LNCAP (cell line): ENCODE measurements around the gene PPP4R2.

ENCODE experiments used
- TF ChIP-seq, protein P1 (sequence below): fragments of 450-650 bp; IDR thresholded peaks from 2 replicates; pipeline ENCODE4 v1.5.1; 2017; ENCODE audit warnings: mild to moderate bottlenecking

The PPP4R2 gene

DNA sequence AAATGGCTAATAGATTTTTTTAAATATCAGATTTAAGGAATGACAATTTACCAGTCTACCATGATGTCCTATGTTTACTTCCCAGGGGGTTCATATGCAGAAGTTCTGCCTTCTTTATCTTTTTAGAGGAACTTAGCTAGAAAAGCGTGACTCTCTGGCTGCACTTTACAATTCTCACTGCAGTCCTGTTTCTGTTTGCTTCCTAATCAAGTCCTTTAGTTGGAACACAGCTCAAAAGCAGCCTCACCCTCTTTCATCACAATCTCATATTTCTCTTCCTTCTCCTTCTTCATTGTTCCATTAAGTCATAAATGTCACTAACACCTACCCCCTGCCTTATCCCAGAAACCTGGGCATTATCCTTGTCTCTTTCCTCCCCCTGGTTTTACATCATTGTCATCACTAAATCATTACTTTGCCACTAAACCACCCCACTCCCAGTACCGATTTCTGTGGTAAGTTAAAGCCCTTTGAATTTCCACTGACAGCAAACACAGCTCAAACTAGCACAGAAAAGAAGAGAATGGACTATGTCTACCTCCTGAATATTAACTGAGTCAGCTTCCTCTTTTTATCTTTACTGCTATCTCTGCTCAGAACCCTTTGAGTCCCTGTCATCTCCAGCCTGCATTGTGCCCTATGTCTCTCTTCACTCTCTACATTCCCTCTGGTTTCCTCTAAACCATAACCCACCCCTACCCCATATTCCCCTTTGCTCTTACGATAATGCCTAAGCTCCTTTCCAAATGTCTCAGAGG is 13.8 kb upstream of the PPP4R2 start:
- TF ChIP-seq, protein P1, sequence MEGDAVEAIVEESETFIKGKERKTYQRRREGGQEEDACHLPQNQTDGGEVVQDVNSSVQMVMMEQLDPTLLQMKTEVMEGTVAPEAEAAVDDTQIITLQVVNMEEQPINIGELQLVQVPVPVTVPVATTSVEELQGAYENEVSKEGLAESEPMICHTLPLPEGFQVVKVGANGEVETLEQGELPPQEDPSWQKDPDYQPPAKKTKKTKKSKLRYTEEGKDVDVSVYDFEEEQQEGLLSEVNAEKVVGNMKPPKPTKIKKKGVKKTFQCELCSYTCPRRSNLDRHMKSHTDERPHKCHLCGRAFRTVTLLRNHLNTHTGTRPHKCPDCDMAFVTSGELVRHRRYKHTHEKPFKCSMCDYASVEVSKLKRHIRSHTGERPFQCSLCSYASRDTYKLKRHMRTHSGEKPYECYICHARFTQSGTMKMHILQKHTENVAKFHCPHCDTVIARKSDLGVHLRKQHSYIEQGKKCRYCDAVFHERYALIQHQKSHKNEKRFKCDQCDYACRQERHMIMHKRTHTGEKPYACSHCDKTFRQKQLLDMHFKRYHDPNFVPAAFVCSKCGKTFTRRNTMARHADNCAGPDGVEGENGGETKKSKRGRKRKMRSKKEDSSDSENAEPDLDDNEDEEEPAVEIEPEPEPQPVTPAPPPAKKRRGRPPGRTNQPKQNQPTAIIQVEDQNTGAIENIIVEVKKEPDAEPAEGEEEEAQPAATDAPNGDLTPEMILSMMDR = no peak

DNA sequence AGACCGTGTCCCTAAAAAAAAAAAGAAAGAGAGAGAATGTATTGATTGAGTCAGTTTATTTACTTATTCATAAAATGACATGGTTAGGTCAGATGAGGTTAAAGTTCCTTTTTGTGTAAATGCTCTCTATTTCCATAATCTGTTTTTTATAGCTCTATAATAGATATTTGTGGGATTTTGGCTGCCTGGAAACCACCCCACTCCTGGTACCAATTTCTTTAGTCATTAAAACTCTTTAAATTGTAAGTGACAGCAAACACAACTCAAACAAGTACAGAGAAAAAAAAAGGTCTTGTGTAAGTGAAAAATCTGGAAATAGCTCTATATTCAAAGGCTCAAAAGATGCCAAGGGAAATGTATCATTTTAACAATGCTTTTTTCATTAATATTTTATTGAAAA is 11.0 kb upstream of the PPP4R2 start:
- TF ChIP-seq, protein P1 = no peak

DNA sequence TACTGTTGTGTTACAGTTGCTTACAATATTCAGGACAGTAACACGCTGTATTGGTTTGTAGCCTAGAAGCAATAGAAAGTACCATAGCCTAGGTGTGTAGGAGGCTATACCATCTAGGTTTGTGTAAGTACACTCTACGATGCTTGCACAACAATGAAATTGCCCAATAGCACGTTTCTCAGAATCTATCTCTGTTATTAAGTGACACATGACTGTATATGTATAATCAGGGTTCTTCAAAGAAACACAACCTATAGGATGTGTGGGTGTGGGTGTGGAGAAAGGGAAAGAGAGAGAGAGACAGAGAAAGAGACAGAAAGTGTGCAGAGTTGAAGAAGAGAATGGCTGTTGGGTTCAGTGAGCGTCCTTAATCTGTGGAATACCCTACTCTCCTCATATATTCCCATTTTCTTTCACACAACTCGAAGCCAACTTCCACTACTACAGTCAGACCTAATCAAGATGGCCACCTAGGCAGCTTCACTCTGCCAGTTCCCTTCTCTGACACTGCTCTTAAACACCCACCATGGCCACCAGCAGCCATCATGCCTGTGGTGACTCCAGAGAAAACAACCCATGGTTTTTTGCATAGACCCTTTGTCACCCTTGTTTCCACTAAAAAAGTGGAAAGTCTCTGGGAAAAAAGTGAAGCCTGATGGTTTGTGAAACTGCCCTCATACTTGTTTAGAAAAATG is 5.8 kb upstream of the PPP4R2 start:
- TF ChIP-seq, protein P1 = no peak

DNA sequence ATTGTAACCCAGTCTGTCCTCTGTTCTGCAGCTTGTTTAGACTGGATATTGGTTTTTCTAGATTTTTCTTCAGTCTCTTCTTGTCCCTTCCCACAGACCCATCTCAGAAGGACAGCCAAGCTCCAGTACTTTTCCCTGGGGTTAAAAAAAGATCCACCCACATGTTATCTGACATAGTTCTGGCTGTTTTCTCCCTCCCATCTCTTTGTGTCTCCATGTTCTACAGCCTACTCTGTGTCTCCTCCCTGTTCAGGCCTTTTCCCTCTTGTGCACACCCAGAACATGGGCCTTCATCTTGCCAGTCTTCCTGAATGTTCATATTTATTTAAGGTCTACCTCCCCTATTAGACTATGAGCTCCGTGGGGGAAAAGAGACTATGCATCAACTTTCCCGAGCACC is 5.1 kb upstream of the PPP4R2 start:
- TF ChIP-seq, protein P1 = no peak

DNA sequence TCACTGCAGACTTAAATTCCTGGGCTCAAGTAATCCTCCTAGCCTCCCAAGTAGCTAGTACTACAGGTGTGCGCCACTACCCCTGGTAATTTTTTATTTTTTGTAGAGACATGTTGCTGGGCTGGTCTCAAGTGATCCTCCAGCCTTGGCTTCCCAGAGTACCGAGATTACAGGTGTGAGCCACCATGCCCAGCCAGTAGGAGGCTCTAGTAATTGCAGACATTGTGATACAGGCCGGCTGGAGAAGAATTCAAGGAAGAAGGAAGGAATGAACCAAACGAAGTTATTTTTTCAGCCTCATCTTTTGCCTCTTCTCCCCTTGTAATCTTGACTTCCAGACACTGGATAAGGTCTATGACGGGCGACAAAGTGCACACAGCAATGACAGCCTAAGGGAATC is 3.2 kb upstream of the PPP4R2 start:
- TF ChIP-seq, protein P1 = no peak

DNA sequence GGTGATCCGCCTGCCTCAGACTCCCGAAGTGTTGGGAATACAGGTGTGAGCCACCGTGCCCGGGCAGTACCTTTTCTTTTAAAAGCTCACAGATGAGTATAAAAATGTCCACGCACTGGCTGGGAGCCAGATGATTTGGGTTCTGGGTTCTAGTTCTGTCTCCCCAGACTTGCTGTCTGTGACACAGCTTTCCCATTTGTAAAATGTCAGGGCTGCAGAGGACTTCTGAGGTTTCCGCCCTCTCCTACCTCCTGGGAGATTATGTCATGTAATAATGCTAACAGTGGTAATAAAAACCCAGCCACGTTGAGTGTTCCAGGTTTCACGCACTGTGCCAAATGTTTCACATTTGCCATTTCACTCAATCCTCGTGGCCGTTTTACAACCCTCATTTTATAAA is 1.3 kb upstream of the PPP4R2 start:
- TF ChIP-seq, protein P1 = no peak

DNA sequence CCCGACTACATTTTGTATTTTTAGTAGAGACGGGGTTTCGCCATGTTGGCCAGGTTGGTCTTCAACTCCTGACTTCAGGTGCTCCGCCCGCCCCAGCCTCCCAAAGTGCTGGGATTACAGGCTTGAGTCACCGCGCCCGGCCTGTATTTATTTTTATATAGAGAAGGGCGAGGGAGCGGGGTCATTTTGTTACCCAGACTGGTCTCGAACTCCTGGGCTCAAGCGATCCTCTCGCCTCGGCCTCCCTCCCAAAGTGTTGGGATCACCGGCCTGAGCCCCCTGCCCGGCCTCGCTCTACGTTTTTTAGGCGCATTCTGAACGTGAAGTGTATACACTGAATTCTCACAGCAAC is 514 bp upstream of the PPP4R2 start:
- TF ChIP-seq, protein P1 = no peak
